HUES6 (cell line): ENCODE data around the gene INO80E.
A peak's percentile ranks its signal among the peaks of the same experiment; 100 is the strongest.

Source experiments
- H3K27ac ChIP-seq: 2 replicates; pipeline ENCODE4 v1.7.0; 2013; ENCODE audit warnings: low read depth, mild to moderate bottlenecking, low read length, inconsistent platforms
- H3K27me3 ChIP-seq: 2 replicates; pipeline ENCODE4 v1.6.1; 2013; ENCODE audit warnings: low read length; ENCODE audit not compliant: control insufficient read depth, insufficient read depth
- H3K36me3 ChIP-seq: 2 replicates; pipeline ENCODE4 v1.6.1; 2013; ENCODE audit warnings: low read length; ENCODE audit not compliant: control insufficient read depth, insufficient read depth
- H3K4me1 ChIP-seq: 2 replicates; pipeline ENCODE4 v1.6.1; 2013; ENCODE audit warnings: low read length; ENCODE audit not compliant: control insufficient read depth, insufficient read depth
- H3K4me3 ChIP-seq: 2 replicates; pipeline ENCODE4 v1.5.1; 2013; ENCODE audit warnings: low read depth, low read length
- H3K9ac ChIP-seq: one replicate; pipeline ENCODE4 v1.6.1; 2013; ENCODE audit warnings: mild to moderate bottlenecking, low read length
- H3K9me3 ChIP-seq: 2 replicates; pipeline ENCODE4 v1.6.1; 2013; ENCODE audit warnings: low read depth, low read length; ENCODE audit not compliant: control insufficient read depth, insufficient read depth

INO80E gene

GRCh38 chr16:30004811-30005242, 8.8 kb downstream of the INO80E start:
- Histone ChIP-seq H3K27ac (no peak overlapping the region), H3K9ac (no peak overlapping the region)

GRCh38 chr16:30005341-30006094, 9.5 kb downstream of the INO80E start:
- Histone ChIP-seq H3K4me3 (no peak overlapping the region), H3K27ac (no peak overlapping the region), H3K9ac (no peak overlapping the region), H3K4me1 (peaks cover 6% of the 10 kb centered on the region; the same call in 1 of the 2 replicates), H3K36me3 (peaks cover 31% of the 10 kb centered on the region), H3K27me3 (peaks cover 19% of the 10 kb centered on the region), H3K9me3 (no peaks in the 10 kb centered on the region)

More at GRCh38 chr16:30004811-30005242, 8.8 kb downstream of the INO80E start:
- Histone ChIP-seq H3K4me1 (0 out of 2 replicates have a peak, but pooled peaks cover under 1% of the 10 kb centered on the region), H3K27me3 (peaks cover 12% of the 10 kb centered on the region), H3K9me3 (no peaks in the 10 kb centered on the region), H3K36me3 (peaks cover 33% of the 10 kb centered on the region), H3K4me3 (no peak overlapping the region)

GRCh38 chr16:30006095-30006473, 10.0 kb downstream of the INO80E start:
- Histone ChIP-seq H3K27me3 (peaks cover 24% of the 10 kb centered on the region), H3K9me3 (no peaks in the 10 kb centered on the region), H3K9ac (no peak overlapping the region), H3K4me3 (no peak overlapping the region), H3K36me3 (peaks cover 31% of the 10 kb centered on the region), H3K27ac (no peak overlapping the region), H3K4me1 (peaks cover 6% of the 10 kb centered on the region; the same call in 1 of the 2 replicates)

GRCh38 chr16:30006659-30007377, 10.8 kb downstream of the INO80E start:
- Histone ChIP-seq H3K4me3 (no peak overlapping the region), H3K4me1 (peaks cover 9% of the 10 kb centered on the region), H3K27ac (no peak overlapping the region), H3K36me3 (peaks cover 30% of the 10 kb centered on the region), H3K9me3 (no peaks in the 10 kb centered on the region), H3K9ac (no peak overlapping the region), H3K27me3 (peaks cover 30% of the 10 kb centered on the region)

GRCh38 chr16:30007378-30007895, 11.4 kb downstream of the INO80E start:
- H3K9me3 ChIP-seq: no peaks in the 10 kb centered on the region
- H3K27me3 ChIP-seq: peaks cover 36% of the 10 kb centered on the region
- H3K4me3 ChIP-seq: no peak overlapping the region
- no peak overlapping the region for H3K9ac ChIP-seq
- peaks cover 15% of the 10 kb centered on the region for H3K4me1 ChIP-seq
- H3K36me3 ChIP-seq: peaks cover 23% of the 10 kb centered on the region
- no peak overlapping the region for H3K27ac ChIP-seq

- Histone ChIP-seq H3K9me3 (no peaks in the 10 kb centered on the region), H3K27me3 (peaks cover 41% of the 10 kb centered on the region), H3K9ac (no peak overlapping the region), H3K4me3 (no peak overlapping the region), H3K27ac (no peak overlapping the region), H3K36me3 (peaks cover 11% of the 10 kb centered on the region), H3K4me1 (peaks cover 15% of the 10 kb centered on the region)
Observed at GRCh38 chr16:30009085-30009862, 13.2 kb downstream of the INO80E start.

- Histone ChIP-seq H3K27me3 (peaks cover 41% of the 10 kb centered on the region), H3K9ac (no peak overlapping the region), H3K36me3 (peaks cover 10% of the 10 kb centered on the region), H3K27ac (no peak overlapping the region), H3K9me3 (no peaks in the 10 kb centered on the region), H3K4me3 (peak overlapping the region; percentile 94), H3K4me1 (peaks cover 15% of the 10 kb centered on the region)
Observed at GRCh38 chr16:30009990-30010843, 14.2 kb downstream of the INO80E start.

- Histone ChIP-seq H3K9me3 (no peaks in the 10 kb centered on the region), H3K27me3 (peaks cover 41% of the 10 kb centered on the region), H3K9ac (peak within 1 kb of the TSS; percentile 45), H3K4me1 (peaks cover 15% of the 10 kb centered on the region), H3K27ac (no peak within 1 kb of the TSS), H3K4me3 (peak within 1 kb of the TSS; percentile 94), H3K36me3 (peaks cover 6% of the 10 kb centered on the region)
Observed at GRCh38 chr16:30010844-30011713, 15.0 kb downstream of the INO80E start, which contains the start of gene DOC2A. Gene DOC2A, minus strand, starts transcription at chr16:30011027. Its CDS starts 805 bp downstream, at chr16:30010222.

- peaks cover 41% of the 10 kb centered on the region for H3K27me3 ChIP-seq
- H3K27ac ChIP-seq: no peak overlapping the region
- H3K9me3 ChIP-seq: no peaks in the 10 kb centered on the region
- no peak overlapping the region for H3K9ac ChIP-seq
- peaks cover 15% of the 10 kb centered on the region for H3K4me1 ChIP-seq
- H3K36me3 ChIP-seq: no peaks in the 10 kb centered on the region
- H3K4me3 ChIP-seq: peak overlapping the region; percentile 94
Observed at GRCh38 chr16:30011714-30012504, 15.9 kb downstream of the INO80E start.
